ENCODE measurements around the gene VWA5B2. TPM values are rescaled to one million over a fixed set of nuclear protein-coding genes. Genes with fewer than 3 reads are reported as not detected.

Gene VWA5B2
- total RNA-seq, 1 experiment from 2014 or later, result 2.7 TPM

GRCh38 chr3:184231671-184232070 lies 2.3 kb downstream of the VWA5B2 start:
- peaks cover 15% of the 10 kb centered on the region for H3K23me2 ChIP-seq (ENCODE audit: insufficient read length, low read depth, low read length, poor library complexity, severe bottlenecking)
- peaks cover 37% of the 10 kb centered on the region for H3K27me3 ChIP-seq (ENCODE audit: insufficient read depth, low read length)
- H3K4me1 ChIP-seq (ENCODE audit: insufficient read depth, low read length), result no peaks in the 10 kb centered on the region
- Mint-ChIP-seq H3K9me3 (no peaks in the 10 kb centered on the region), H3K36me3 (ENCODE audit: insufficient read depth in 1 of 3, low read depth in 3 of 3) (no peaks in the 10 kb centered on the region), H3K4me1 (peaks cover 2 to 10% of the 10 kb centered on the region in 2 experiments), H3K27me3 (ENCODE audit: low read depth) (peaks cover 60% of the 10 kb centered on the region), H3K4me3 (peak overlapping the region in 1 of 2 experiments; percentile 83; a peak in 1 of 5 replicates), H3K27ac (no peak overlapping the region; a peak in 1 of 7 replicates)
- TF ChIP-seq CTCF (conservative IDR thresholded peaks at IDR 0.05), result no peak
- no peak overlapping the region for H2AFZ ChIP-seq (ENCODE audit: low read length)
- H3K9ac ChIP-seq (ENCODE audit: extremely low read depth, insufficient read length, low read length), result no peak overlapping the region
- H4K8ac ChIP-seq (replicated peaks; ENCODE audit: insufficient read length, low read depth, low read length), result no peak overlapping the region
- no peak overlapping the region for H3K23ac ChIP-seq (ENCODE audit: insufficient read length, low read depth, low read length)
- no peak overlapping the region for H3K56ac ChIP-seq (ENCODE audit: insufficient read length, low read depth, low read length)
- no peak overlapping the region for H3T11ph ChIP-seq (ENCODE audit: low read length)
- H3K79me1 ChIP-seq (ENCODE audit: insufficient read depth, low read depth, low read length, poor library complexity, severe bottlenecking), result no peaks in the 10 kb centered on the region
- no peak overlapping the region for H2BK12ac ChIP-seq (ENCODE audit: insufficient read length, low read depth, low read length)
- H3K79me2 ChIP-seq (ENCODE audit: insufficient read depth, low read length), result no peaks in the 10 kb centered on the region
- no peak overlapping the region for H4K5ac ChIP-seq (ENCODE audit: insufficient read length, low read depth, low read length)
- H2BK15ac ChIP-seq (ENCODE audit: low read depth, low read length), result no peak overlapping the region
- no peak overlapping the region for H3K14ac ChIP-seq (ENCODE audit: insufficient read depth, low read length)
- no peak for DNase-seq
- H4K20me1 ChIP-seq (ENCODE audit: control insufficient read depth, insufficient read depth, insufficient read length), result no peaks in the 10 kb centered on the region
- WGBS (ENCODE audit: extremely low coverage, insufficient read length, low lambda C conversion rate), result no CpG with 5 or more reads among the region's 3 CpGs
- H3K4ac ChIP-seq (ENCODE audit: low read depth, low read length), result no peak overlapping the region
- H3K9me3 ChIP-seq (ENCODE audit: control insufficient read depth, low read depth, low read length), result no peaks in the 10 kb centered on the region
- no peak overlapping the region for H4K91ac ChIP-seq (ENCODE audit: insufficient read length, low read depth, low read length)
- no peak overlapping the region for H2BK5ac ChIP-seq (ENCODE audit: insufficient read length, low read length)
- no peak overlapping the region for H2AK5ac ChIP-seq (ENCODE audit: insufficient read length, low read length)
- no peak overlapping the region for H3K18ac ChIP-seq (ENCODE audit: insufficient read length, low read depth, low read length)
- H3K27ac ChIP-seq (ENCODE audit: insufficient read length, low read depth, low read length), result no peak overlapping the region
- H3K4me2 ChIP-seq (ENCODE audit: insufficient read depth, insufficient read length, low read length), result no peak overlapping the region
- H2BK20ac ChIP-seq (ENCODE audit: low read depth, low read length, poor library complexity, severe bottlenecking), result no peak overlapping the region
- H2BK120ac ChIP-seq (ENCODE audit: low read depth, low read length, poor library complexity, severe bottlenecking), result no peak overlapping the region
